Measurements from ENCODE around the gene PAK1IP1.
"Not testable (repeated sequence)": the region's sequence is repeated elsewhere in the genome, so short reads cannot be mapped to it uniquely, and the experiment has no call there.

PAK1IP1 gene

GRCh38 chr6:10721850-10722569 lies 27.2 kb downstream of the PAK1IP1 start:
- Mint-ChIP-seq H3K4me1 (ENCODE audit: low read depth) (peaks cover 49% of the 10 kb centered on the region), H3K9me3 (peaks cover 14% of the 10 kb centered on the region), H3K27me3 (ENCODE audit: low read depth) (no peaks in the 10 kb centered on the region), H3K27ac (peak overlapping the region; percentile 95), H3K36me3 (ENCODE audit: low read depth) (peaks cover 15% of the 10 kb centered on the region), H3K4me3 (peak overlapping the region; percentile 95)

- peak overlapping the region; percentile 95 for H3K27ac Mint-ChIP-seq
- peak overlapping the region; percentile 95 for H3K4me3 Mint-ChIP-seq
- H3K4me1 Mint-ChIP-seq (ENCODE audit: low read depth) = peaks cover 49% of the 10 kb centered on the region
- H3K27me3 Mint-ChIP-seq (ENCODE audit: low read depth) = no peaks in the 10 kb centered on the region
- H3K9me3 Mint-ChIP-seq = peaks cover 14% of the 10 kb centered on the region
- H3K36me3 Mint-ChIP-seq (ENCODE audit: low read depth) = peaks cover 13% of the 10 kb centered on the region
Measured at GRCh38 chr6:10722570-10722819, 27.7 kb downstream of the PAK1IP1 start.

DNA sequence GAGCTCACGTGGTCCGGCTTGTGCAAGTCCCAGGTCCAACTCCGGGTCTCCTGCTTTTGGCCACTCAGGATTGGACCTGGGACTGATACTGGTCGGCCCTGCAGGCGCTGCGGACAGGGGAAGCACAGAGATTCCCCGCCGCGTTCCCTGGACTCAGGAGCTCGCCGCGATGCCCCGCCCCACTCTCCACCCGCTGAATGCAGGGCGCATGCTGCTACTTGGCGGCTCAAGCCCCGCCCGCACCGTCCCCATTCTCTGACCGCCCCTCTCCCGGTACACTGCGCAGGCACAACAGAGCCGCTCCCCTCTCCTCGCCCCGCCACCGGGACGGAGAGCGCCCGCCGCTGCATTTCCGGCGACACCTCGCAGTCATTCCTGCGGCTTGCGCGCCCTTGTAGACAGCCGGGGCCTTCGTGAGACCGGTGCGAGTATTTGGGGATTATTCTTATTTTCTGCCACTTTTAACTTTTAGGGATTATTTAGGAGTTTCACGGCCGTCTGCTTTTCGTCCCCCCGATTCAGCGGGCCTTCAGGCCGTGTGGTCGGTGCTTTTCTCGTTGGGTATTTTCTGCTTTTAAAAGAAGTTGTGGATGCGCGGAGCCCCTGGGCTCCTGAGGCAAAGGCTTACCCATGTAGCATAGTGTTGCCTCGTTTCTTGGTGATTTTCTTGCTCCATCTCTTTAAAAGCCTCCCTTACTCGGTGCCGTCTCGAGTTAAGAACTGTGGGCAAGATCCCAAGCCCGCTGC lies 28.2 kb downstream of the PAK1IP1 start, which contains the start of gene TMEM14C:
Gene TMEM14C, plus strand, starts transcription at position 251 of the 747 bp plus-strand sequence. CDS start 1,544 bp downstream, outside the sequence.
- peaks cover 49% of the 10 kb centered on the region for H3K4me1 Mint-ChIP-seq (ENCODE audit: low read depth)
- peaks cover 14% of the 10 kb centered on the region for H3K9me3 Mint-ChIP-seq
- peak within 1 kb of the TSS; percentile 95 for H3K27ac Mint-ChIP-seq
- H3K27me3 Mint-ChIP-seq (ENCODE audit: low read depth) = no peaks in the 10 kb centered on the region
- H3K4me3 Mint-ChIP-seq = peak within 1 kb of the TSS; percentile 95
- H3K36me3 Mint-ChIP-seq (ENCODE audit: low read depth) = peaks cover 15% of the 10 kb centered on the region

GRCh38 chr6:10723567-10723881 lies 28.8 kb downstream of the PAK1IP1 start:
- H3K4me1 Mint-ChIP-seq (ENCODE audit: low read depth) = peaks cover 46% of the 10 kb centered on the region

GRCh38 chr6:10725044-10725443 lies 30.3 kb downstream of the PAK1IP1 start:
- H3K4me3 Mint-ChIP-seq = no peak overlapping the region
- no peak overlapping the region for H3K27ac Mint-ChIP-seq
- peaks cover 12% of the 10 kb centered on the region for H3K36me3 Mint-ChIP-seq (ENCODE audit: low read depth)
- no peaks in the 10 kb centered on the region for H3K9me3 Mint-ChIP-seq
- no peaks in the 10 kb centered on the region for H3K27me3 Mint-ChIP-seq (ENCODE audit: low read depth)
- H3K4me1 Mint-ChIP-seq (ENCODE audit: low read depth) = peaks cover 37% of the 10 kb centered on the region

More at GRCh38 chr6:10723567-10723881, 28.8 kb downstream of the PAK1IP1 start:
- H3K27me3 Mint-ChIP-seq (ENCODE audit: low read depth) = no peaks in the 10 kb centered on the region
- H3K9me3 Mint-ChIP-seq = peaks cover 10% of the 10 kb centered on the region
- H3K4me3 Mint-ChIP-seq = peak overlapping the region; percentile 95
- peaks cover 15% of the 10 kb centered on the region for H3K36me3 Mint-ChIP-seq (ENCODE audit: low read depth)
- peak overlapping the region; percentile 95 for H3K27ac Mint-ChIP-seq

DNA sequence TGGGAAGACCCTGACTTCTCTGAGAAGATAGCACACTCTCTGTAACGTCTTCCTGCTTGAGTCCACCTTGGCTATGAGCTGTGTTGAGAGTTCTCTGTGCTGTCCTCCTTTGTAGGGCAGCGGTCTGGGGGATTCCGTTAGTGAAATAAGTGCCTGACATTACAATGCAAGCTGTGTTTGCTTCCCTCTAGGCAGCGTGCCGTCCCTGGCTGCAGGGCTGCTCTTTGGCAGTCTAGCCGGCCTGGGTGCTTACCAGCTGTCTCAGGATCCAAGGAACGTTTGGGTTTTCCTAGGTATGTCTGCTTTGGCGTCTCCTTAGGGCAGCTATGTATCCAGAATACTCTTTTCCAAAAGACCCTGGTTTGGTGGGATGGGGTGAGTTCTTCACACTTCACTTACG lies 30.9 kb downstream of the PAK1IP1 start:
- Mint-ChIP-seq H3K4me1 (ENCODE audit: low read depth) (peaks cover 37% of the 10 kb centered on the region), H3K27me3 (ENCODE audit: low read depth) (no peaks in the 10 kb centered on the region), H3K27ac (no peak overlapping the region), H3K4me3 (peak overlapping the region; percentile 43), H3K9me3 (no peaks in the 10 kb centered on the region), H3K36me3 (ENCODE audit: low read depth) (peaks cover 18% of the 10 kb centered on the region)

DNA sequence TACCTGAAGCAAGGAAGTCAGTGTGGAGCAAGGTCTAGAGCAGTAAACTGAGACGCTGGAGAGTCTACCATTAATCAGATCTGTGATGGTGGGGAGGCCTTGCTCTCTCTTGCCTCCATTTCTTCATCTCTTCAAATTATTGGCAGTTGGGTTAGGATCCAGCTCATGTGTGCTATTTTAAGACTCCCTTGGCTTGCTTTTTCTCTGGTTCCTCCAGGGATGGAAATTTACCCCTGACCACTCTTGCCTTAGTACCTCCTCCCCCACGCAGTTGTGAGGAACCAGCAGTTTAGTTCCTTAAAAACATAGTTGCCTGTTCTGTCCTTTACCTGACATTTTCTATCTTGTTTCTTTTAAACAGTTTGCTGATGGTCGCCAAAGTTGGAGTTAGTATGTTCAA lies 35.5 kb downstream of the PAK1IP1 start:
- H3K36me3 Mint-ChIP-seq (ENCODE audit: low read depth) = peaks cover 30% of the 10 kb centered on the region
- no peaks in the 10 kb centered on the region for H3K9me3 Mint-ChIP-seq
- H3K27ac Mint-ChIP-seq = no peak overlapping the region
- H3K4me3 Mint-ChIP-seq = no peak overlapping the region
- no peaks in the 10 kb centered on the region for H3K27me3 Mint-ChIP-seq (ENCODE audit: low read depth)
- H3K4me1 Mint-ChIP-seq (ENCODE audit: low read depth) = peaks cover 5% of the 10 kb centered on the region

DNA sequence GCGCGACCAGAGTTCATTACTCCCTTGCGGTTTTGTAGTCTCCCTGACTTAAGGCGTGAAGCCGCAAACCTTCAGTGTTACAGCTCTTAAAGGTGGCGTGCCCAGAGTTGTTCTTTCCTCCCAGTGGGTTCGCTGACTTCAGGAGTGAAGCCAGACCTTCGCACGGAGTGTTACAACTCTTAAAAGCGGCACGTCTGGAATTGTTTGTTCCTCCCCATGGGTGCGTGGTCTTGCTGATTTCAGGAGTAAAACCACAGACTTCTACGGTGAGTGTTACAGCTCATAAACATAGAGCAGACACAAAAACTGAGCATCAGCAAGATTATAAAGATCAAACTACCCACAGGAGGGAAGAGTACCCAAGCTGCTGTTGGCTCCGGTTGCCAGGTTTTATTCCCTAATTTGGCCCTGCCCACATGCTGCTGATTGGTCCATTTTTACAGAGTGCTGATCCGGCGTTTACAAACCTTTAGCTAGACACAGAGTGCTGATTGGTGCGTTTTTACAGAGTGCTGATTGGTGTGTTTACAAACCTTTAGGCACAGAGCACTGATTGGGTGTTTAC lies 38.5 kb downstream of the PAK1IP1 start:
- Mint-ChIP-seq H3K4me3 (no peak overlapping the region), H3K27ac (no peak overlapping the region), H3K4me1 (ENCODE audit: low read depth) (no peaks in the 10 kb centered on the region), H3K36me3 (ENCODE audit: low read depth) (peaks cover 22% of the 10 kb centered on the region), H3K9me3 (no peaks in the 10 kb centered on the region), H3K27me3 (ENCODE audit: low read depth) (no peaks in the 10 kb centered on the region)

DNA sequence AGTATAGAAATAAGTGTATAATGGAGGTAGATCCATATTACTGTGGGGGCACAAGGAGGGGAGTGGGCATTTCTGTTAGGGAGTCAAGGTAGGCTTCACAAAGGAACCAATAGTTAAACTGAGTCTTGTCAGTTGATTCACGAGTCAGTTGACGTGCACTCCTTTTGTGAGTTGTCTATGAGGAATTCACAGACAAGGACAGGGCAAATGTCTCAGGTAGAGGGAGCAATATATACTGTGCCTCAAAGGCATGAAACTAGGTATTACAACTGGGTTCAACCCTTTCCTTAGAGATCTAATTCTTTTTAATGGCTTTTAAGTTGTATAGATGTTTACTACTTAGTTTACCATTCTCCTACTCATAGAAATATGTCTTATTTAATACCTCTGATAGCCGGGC lies 39.1 kb downstream of the PAK1IP1 start:
- no peak overlapping the region for H3K4me3 Mint-ChIP-seq
- H3K27me3 Mint-ChIP-seq (ENCODE audit: low read depth) = no peaks in the 10 kb centered on the region

GRCh38 chr6:10736731-10737130 lies 42.0 kb downstream of the PAK1IP1 start:
- H3K9me3 Mint-ChIP-seq = no peaks in the 10 kb centered on the region
- H3K27me3 Mint-ChIP-seq (ENCODE audit: low read depth) = no peaks in the 10 kb centered on the region
- no peaks in the 10 kb centered on the region for H3K4me1 Mint-ChIP-seq (ENCODE audit: low read depth)
- no peak overlapping the region for H3K4me3 Mint-ChIP-seq
- peaks cover 12% of the 10 kb centered on the region for H3K36me3 Mint-ChIP-seq (ENCODE audit: low read depth)
- H3K27ac Mint-ChIP-seq = no peak overlapping the region

More for the DNA sequence above, 39.1 kb downstream of the PAK1IP1 start:
- Mint-ChIP-seq H3K36me3 (ENCODE audit: low read depth) (peaks cover 20% of the 10 kb centered on the region), H3K9me3 (no peaks in the 10 kb centered on the region), H3K4me1 (ENCODE audit: low read depth) (no peaks in the 10 kb centered on the region), H3K27ac (no peak overlapping the region)

GRCh38 chr6:10740061-10740460 lies 45.3 kb downstream of the PAK1IP1 start:
- no peaks in the 10 kb centered on the region for H3K9me3 Mint-ChIP-seq
- peaks cover 2% of the 10 kb centered on the region for H3K4me1 Mint-ChIP-seq (ENCODE audit: low read depth)
- no peak overlapping the region for H3K27ac Mint-ChIP-seq
- no peaks in the 10 kb centered on the region for H3K27me3 Mint-ChIP-seq (ENCODE audit: low read depth)
- H3K36me3 Mint-ChIP-seq (ENCODE audit: low read depth) = peaks cover 2% of the 10 kb centered on the region
- H3K4me3 Mint-ChIP-seq = no peak overlapping the region

DNA sequence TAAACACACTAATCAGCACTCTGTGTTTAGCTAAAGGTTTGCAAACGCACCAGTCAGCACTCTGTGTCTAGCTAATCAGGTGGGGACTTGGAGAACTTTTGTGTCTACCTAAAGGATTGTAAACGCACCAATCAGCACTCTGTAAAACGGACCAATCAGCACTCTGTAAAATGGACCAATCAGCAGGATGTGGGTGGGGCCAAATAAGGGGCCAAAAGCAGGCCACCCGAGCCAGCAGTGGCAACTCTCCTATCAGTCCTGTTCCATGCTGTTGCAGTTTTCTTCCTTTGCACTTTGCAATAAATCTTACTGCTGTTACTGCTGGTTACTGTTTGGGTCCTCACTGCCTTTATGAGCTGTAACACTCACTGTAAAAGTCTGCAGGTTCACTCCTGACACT lies 46.9 kb downstream of the PAK1IP1 start:
- not testable (repeated sequence) for H3K9me3 Mint-ChIP-seq; H3K27me3 Mint-ChIP-seq (ENCODE audit: low read depth); H3K36me3 Mint-ChIP-seq (ENCODE audit: low read depth); H3K27ac Mint-ChIP-seq; H3K4me1 Mint-ChIP-seq (ENCODE audit: low read depth); H3K4me3 Mint-ChIP-seq

DNA sequence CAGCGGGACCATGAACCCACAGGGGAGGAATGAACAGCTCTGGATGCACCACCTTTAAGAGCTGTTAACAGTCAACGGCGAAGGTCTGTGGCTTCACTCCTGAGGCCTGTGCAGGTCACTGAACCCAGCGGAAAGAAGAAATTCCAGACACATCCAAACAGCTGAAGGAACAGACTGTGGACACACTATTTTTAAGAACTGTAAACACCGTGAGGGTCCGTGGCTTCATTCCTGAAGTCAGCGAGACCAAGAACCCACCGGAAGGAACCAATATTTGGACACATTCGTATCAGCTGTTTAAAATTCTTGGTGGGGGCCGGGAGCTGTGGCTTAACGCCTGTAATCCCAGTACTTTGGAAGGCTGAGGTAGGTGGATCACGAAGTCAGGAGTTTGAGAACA lies 47.5 kb downstream of the PAK1IP1 start:
- Mint-ChIP-seq H3K4me1 (ENCODE audit: low read depth) (peaks cover 13% of the 10 kb centered on the region), H3K36me3 (ENCODE audit: low read depth) (peaks cover 2% of the 10 kb centered on the region), H3K27ac (no peak overlapping the region), H3K4me3 (no peak overlapping the region), H3K9me3 (no peaks in the 10 kb centered on the region), H3K27me3 (ENCODE audit: low read depth) (no peaks in the 10 kb centered on the region)

DNA sequence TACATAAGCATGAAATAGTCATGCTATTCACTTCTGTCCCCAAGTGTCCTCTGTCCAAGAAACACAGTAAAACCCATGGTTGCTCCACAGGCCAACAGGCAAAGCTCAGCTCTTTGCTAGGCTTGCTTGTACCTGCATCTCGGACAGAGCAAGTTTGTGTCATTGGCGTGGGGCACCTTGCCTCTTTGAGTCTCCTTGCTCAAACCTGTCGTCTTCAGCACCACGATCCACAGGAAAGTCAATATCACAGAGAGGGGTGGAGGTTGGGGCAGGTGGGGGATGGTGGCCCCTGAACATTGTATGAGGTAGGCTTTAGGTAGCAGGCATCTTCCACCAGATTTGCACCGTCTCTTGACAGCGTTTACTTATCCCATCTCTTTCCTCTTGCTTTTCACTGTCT lies 48.7 kb downstream of the PAK1IP1 start:
- Mint-ChIP-seq H3K27me3 (ENCODE audit: low read depth) (no peaks in the 10 kb centered on the region), H3K36me3 (ENCODE audit: low read depth) (peaks cover 2% of the 10 kb centered on the region), H3K4me1 (ENCODE audit: low read depth) (peaks cover 14% of the 10 kb centered on the region), H3K27ac (no peak overlapping the region), H3K9me3 (no peaks in the 10 kb centered on the region), H3K4me3 (no peak overlapping the region)

DNA sequence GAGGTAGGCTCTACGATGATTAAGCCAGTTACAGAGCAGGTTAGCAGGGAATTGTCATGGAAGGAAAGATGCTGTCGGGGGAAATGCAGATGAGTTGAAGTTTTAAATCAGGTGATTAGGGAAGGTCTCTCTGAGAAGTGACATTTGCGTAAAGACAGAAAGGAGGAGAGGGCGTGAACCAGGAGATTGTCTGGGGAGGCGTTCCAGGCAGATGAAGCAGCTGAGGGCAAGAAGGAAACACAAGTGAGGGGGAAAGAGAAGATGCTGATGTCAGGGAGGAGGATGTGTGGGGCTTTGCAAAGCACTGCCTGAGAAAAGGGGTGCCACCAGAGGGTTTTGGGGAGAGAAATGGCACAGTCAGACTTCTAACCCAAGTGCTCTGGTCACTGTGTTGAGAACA lies 50.3 kb downstream of the PAK1IP1 start:
- Mint-ChIP-seq H3K27me3 (ENCODE audit: low read depth) (no peaks in the 10 kb centered on the region), H3K36me3 (ENCODE audit: low read depth) (peaks cover 5% of the 10 kb centered on the region), H3K4me3 (peak overlapping the region; percentile 27), H3K4me1 (ENCODE audit: low read depth) (peaks cover 25% of the 10 kb centered on the region), H3K27ac (peak overlapping the region; percentile 74), H3K9me3 (no peaks in the 10 kb centered on the region)

All from T-helper 1 cell treated with Interleukin-12 subunit alpha and Interleukin-12 subunit beta and Interleukin-4 antibody, amounts not matched to agents 30 μg/mL and 1 μg/mL, for 36 hours (primary cell).